NCI-H2081 (cell line): Measurements from ENCODE around the gene TOB1.

Experiments used
- DNase-seq, 2 experiments: peaks; one replicate each; lab custom pipeline; 2025; lab: John Stamatoyannopoulos, UW

Gene TOB1

GRCh38 chr17:50845240-50846147 lies 20.7 kb downstream of the TOB1 start:
- no peak for DNase-seq

- no peak for DNase-seq
Observed at GRCh38 chr17:50844117-50844700, 21.9 kb downstream of the TOB1 start.

- DNase-seq = no peak
Observed at GRCh38 chr17:50843150-50843905, 22.8 kb downstream of the TOB1 start.

- DNase-seq = no peak
Observed at GRCh38 chr17:50842506-50843149, 23.5 kb downstream of the TOB1 start.

- DNase-seq = peak; percentile 69 to 81
Observed at GRCh38 chr17:50841949-50842354, 24.2 kb downstream of the TOB1 start.

- no peak for DNase-seq
Observed at GRCh38 chr17:50841277-50841948, 24.7 kb downstream of the TOB1 start.

- no peak for DNase-seq
Observed at GRCh38 chr17:50840311-50840851, 25.8 kb downstream of the TOB1 start.

GRCh38 chr17:50839591-50840310 lies 26.4 kb downstream of the TOB1 start:
- no peak for DNase-seq

GRCh38 chr17:50837980-50838954 lies 27.9 kb downstream of the TOB1 start:
- no peak for DNase-seq

- DNase-seq = no peak
Observed at GRCh38 chr17:50837286-50837979, 28.7 kb downstream of the TOB1 start.

GRCh38 chr17:50836826-50837225 lies 29.3 kb downstream of the TOB1 start:
- DNase-seq = no peak

GRCh38 chr17:50835301-50836234 lies 30.6 kb downstream of the TOB1 start, which contains the start of gene WFIKKN2:
Gene WFIKKN2 (plus strand): TSS chr17:50835586. CDS start chr17:50835938, 352 bp downstream.
- peak in 1 of 2 experiments; percentile 10 for DNase-seq

- no peak for DNase-seq
Observed at GRCh38 chr17:50834429-50835300, 31.5 kb downstream of the TOB1 start.

GRCh38 chr17:50833510-50834428 lies 32.4 kb downstream of the TOB1 start:
- peak in 1 of 2 experiments; percentile 11 for DNase-seq

GRCh38 chr17:50832864-50833381 lies 33.2 kb downstream of the TOB1 start:
- DNase-seq = no peak
